NT2/D1 (cell line): ENCODE data around the gene RHEX.
A peak's percentile ranks its signal among the peaks of the same experiment; 100 is the strongest.

Source experiments
- DNase-seq: peaks from one replicate; pipeline ENCODE4 v3.0.0-alpha.2; 2011; ENCODE audit warnings: low read depth, low spot score
- H3K27me3 ChIP-seq: 2 replicates; pipeline ENCODE4 v1.6.0; 2011; ENCODE audit warnings: mild to moderate bottlenecking; ENCODE audit not compliant: insufficient read length, insufficient read depth
- H3K36me3 ChIP-seq: 2 replicates; pipeline ENCODE4 v1.6.1; 2011; ENCODE audit warnings: mild to moderate bottlenecking, low read length, mixed read lengths; ENCODE audit not compliant: insufficient read depth, insufficient read length
- H3K4me1 ChIP-seq: 2 replicates; pipeline ENCODE4 v1.5.1; 2011; ENCODE audit not compliant: insufficient read depth, insufficient read length
- H3K4me3 ChIP-seq: 2 replicates; pipeline ENCODE4 v1.5.1; 2011; ENCODE audit warnings: low read depth; ENCODE audit not compliant: insufficient read length
- H3K9ac ChIP-seq: 2 replicates; pipeline ENCODE4 v1.6.0; 2011; ENCODE audit warnings: low read depth; ENCODE audit not compliant: insufficient read length
- H3K9me3 ChIP-seq: 2 replicates; pipeline ENCODE4 v1.5.1; 2011; ENCODE audit warnings: mild to moderate bottlenecking, low read length; ENCODE audit not compliant: insufficient read depth
- SUZ12 ChIP-seq: IDR thresholded peaks from 2 replicates; pipeline ENCODE4 v1.6.1; 2011; ENCODE audit not compliant: insufficient read length, insufficient read depth; ENCODE audit errors: extremely low read depth
- YY1 ChIP-seq: IDR thresholded peaks from 2 replicates; pipeline ENCODE4 v1.6.1; 2011; ENCODE audit not compliant: insufficient read length, insufficient read depth
- ZNF274 ChIP-seq: IDR thresholded peaks from 2 replicates; pipeline ENCODE4 v1.6.1; 2011; ENCODE audit warnings: mild to moderate bottlenecking, low read depth, low read length

The RHEX gene

GRCh38 chr1:206102292-206102936, 49.4 kb downstream of the RHEX start:
- H3K9me3 ChIP-seq, result no peaks in the 10 kb centered on the region
- TF ChIP-seq ZNF274, result no peak
- no peak for TF ChIP-seq SUZ12
- TF ChIP-seq YY1, result no peak
- H3K4me3 ChIP-seq, result no peak overlapping the region
- H3K4me1 ChIP-seq, result no peaks in the 10 kb centered on the region
- no peaks in the 10 kb centered on the region for H3K36me3 ChIP-seq
- no peak overlapping the region for H3K9ac ChIP-seq
- no peaks in the 10 kb centered on the region for H3K27me3 ChIP-seq
- DNase-seq, result no peak

GRCh38 chr1:206103979-206104378, 51.0 kb downstream of the RHEX start:
- no peak overlapping the region for H3K9ac ChIP-seq
- no peaks in the 10 kb centered on the region for H3K4me1 ChIP-seq
- no peak for DNase-seq
- H3K27me3 ChIP-seq, result no peaks in the 10 kb centered on the region
- H3K36me3 ChIP-seq, result no peaks in the 10 kb centered on the region
- no peak overlapping the region for H3K4me3 ChIP-seq
- TF ChIP-seq ZNF274 (no peak), SUZ12 (no peak), YY1 (no peak)
- no peaks in the 10 kb centered on the region for H3K9me3 ChIP-seq

DNA sequence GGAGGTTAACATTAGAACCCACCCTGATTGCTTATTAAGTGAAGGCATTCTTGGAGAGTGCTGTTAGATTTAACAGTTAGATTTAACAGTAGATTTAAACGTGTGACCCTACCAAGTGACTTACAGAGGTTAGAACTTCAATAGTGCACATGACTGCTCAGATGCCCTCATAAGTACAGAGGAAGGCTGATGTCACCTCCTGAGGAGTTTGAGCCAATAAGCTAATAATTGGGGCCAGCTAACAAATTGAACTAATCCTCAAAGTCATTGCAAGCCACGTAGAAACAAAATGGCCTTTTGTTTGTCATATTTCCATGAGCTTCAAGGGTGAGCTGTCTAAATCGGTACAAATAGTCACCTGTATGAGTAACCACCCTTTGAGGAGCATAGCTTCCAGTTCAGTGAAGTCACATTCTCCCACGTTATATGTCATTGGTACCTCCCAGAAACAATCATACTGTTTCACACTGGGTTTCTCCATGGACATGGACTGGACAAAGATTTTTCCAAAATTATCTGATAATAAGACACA, 52.6 kb downstream of the RHEX start:
- Histone ChIP-seq H3K9me3 (no peaks in the 10 kb centered on the region), H3K4me3 (no peak overlapping the region), H3K36me3 (no peaks in the 10 kb centered on the region), H3K4me1 (no peaks in the 10 kb centered on the region), H3K9ac (no peak overlapping the region), H3K27me3 (no peaks in the 10 kb centered on the region)
- no peak for TF ChIP-seq YY1
- TF ChIP-seq ZNF274, result no peak
- no peak for TF ChIP-seq SUZ12
- no peak for DNase-seq

DNA sequence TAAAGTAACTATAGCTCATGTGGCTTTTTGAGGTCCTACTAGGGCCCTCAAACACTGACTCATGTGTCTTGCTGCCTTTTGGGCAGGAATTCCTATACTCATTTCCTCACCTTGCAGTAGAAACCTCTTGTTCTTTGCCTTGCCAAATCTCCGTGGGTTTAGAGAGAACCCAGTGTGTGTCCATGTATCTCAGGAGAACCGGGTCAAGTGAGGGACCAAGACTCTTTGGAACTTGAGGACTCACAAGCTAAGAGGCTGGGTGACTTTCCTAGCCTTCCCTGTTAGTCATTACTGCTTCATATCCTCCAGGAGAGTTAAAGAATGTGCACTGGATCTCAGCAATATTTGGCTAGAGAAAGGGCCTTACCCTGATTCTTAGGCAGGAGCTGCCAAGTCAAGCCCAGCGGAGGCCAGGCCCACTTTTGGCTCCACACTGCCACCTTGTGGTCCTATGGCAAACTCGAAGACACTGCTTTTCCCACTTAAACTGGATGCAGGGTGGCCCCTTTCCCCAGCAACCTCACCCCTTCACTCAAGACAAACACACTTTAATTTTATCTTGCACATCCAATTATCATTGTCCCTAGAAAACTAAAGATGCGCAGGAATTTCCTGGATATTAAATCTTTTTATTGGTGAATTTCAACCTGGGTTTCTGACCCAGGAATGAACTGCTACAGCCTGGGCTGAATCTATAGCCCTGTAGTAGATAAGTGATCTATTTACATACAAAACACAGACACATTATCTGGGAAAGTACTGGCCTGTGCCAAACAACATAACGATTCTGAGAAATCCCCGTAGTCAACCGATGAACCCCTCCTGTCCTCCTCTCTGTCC, 53.6 kb downstream of the RHEX start:
- H3K36me3 ChIP-seq, result no peaks in the 10 kb centered on the region
- no peaks in the 10 kb centered on the region for H3K4me1 ChIP-seq
- no peak overlapping the region for H3K4me3 ChIP-seq
- no peaks in the 10 kb centered on the region for H3K27me3 ChIP-seq
- no peaks in the 10 kb centered on the region for H3K9me3 ChIP-seq
- H3K9ac ChIP-seq, result no peak overlapping the region
- peak; percentile 89 for DNase-seq
- TF ChIP-seq ZNF274, result no peak
- TF ChIP-seq SUZ12, result no peak
- TF ChIP-seq YY1, result no peak

DNA sequence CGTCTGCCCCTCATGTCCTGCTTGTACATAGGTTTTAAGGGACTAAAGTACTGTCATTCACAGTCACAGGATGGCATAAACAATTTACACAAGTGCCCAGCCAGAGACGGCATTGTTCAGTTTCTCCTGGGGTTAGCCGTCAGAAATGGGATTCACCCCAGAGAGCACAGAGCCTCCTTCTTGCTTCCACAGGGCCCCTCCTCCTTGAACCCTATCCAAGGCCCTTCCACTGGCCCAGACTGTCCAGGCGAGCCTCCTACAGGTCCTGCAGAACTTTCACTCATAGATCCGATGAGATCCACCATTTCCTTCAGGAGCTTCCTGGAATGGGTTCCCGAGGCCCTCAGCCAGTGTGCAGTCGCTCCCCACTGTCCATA, 54.2 kb downstream of the RHEX start:
- TF ChIP-seq YY1, result no peak
- no peaks in the 10 kb centered on the region for H3K27me3 ChIP-seq
- no peak overlapping the region for H3K9ac ChIP-seq
- no peak for DNase-seq
- no peaks in the 10 kb centered on the region for H3K9me3 ChIP-seq
- no peaks in the 10 kb centered on the region for H3K36me3 ChIP-seq
- no peak overlapping the region for H3K4me3 ChIP-seq
- no peaks in the 10 kb centered on the region for H3K4me1 ChIP-seq

GRCh38 chr1:206108635-206109034, 55.7 kb downstream of the RHEX start:
- peaks cover 5% of the 10 kb centered on the region for H3K27me3 ChIP-seq
- no peak overlapping the region for H3K4me3 ChIP-seq
- H3K36me3 ChIP-seq, result no peaks in the 10 kb centered on the region
- no peak for DNase-seq
- TF ChIP-seq SUZ12, result no peak
- TF ChIP-seq YY1, result no peak
- H3K4me1 ChIP-seq, result no peaks in the 10 kb centered on the region
- H3K9ac ChIP-seq, result no peak overlapping the region
- no peaks in the 10 kb centered on the region for H3K9me3 ChIP-seq

DNA sequence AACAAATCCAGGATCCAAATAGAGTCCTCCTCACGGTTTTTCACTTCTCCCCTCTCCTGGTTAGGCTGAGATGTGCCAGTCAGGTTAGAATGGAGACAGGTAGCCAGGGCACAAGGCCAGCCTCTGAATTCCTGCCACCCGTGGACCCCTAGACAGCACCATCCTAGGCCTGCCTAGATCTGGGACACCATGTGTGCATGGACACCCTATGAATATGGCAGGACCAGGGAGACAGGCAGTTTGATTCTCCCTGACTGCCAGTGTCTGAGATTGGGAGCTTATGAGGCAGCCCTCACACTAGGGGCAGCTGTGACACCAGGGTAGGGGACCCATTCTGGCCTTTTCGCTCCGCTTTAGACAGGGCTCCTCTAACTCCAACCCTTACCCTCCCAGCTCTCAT, 56.7 kb downstream of the RHEX start:
- TF ChIP-seq SUZ12, result no peak
- no peak for TF ChIP-seq YY1
- TF ChIP-seq ZNF274, result no peak
- DNase-seq, result no peak

More for the DNA sequence above, 56.7 kb downstream of the RHEX start:
- Histone ChIP-seq H3K4me1 (no peaks in the 10 kb centered on the region), H3K9ac (no peak overlapping the region), H3K4me3 (no peak overlapping the region), H3K36me3 (no peaks in the 10 kb centered on the region), H3K9me3 (no peaks in the 10 kb centered on the region), H3K27me3 (peaks cover 16% of the 10 kb centered on the region)
